Peyer's patch (tissue), 4 donors: ENCODE measurements around the gene STRC. TPM values are rescaled to one million over a fixed set of nuclear protein-coding genes. Genes with fewer than 3 reads are reported as not detected.
"Not testable (repeated sequence)": the region's sequence is repeated elsewhere in the genome, so short reads cannot be mapped to it uniquely, and the experiment has no call there.

Source experiments
- DNase-seq, 3 donors: peaks; one replicate each; pipeline ENCODE4 v3.0.0-alpha.2; 2017 to 2019
- H3K27ac ChIP-seq, 4 donors: fragments of 200-600 bp; sonication (generic); one replicate each; pipeline ENCODE4 v1.5.1; 2016 to 2019
- H3K27me3 ChIP-seq, 2 donors: fragments of 200-600 bp; sonication (generic); one replicate each; pipeline ENCODE4 v1.5.1; 2019
- H3K36me3 ChIP-seq, 3 donors: fragments of 200-600 bp; sonication (generic); one replicate each; pipeline ENCODE4 v1.5.1; 2016 to 2019
- H3K4me1 ChIP-seq, 4 donors: fragments of 200-600 bp; sonication (generic); one replicate each; pipeline ENCODE4 v1.5.1; 2016 to 2019
- H3K4me3 ChIP-seq, 4 donors: fragments of 200-600 bp; sonication (generic); 1 replicate in 3 of 4; 2 replicates in 1 of 4; pipeline ENCODE4 v1.5.1; 2016 to 2019; ENCODE audit warnings: mild to moderate bottlenecking in 1 of 4
- H3K9me3 ChIP-seq, 4 donors: fragments of 200-600 bp; sonication (generic); one replicate each; pipeline ENCODE4 v1.5.1; 2016 to 2019; ENCODE audit warnings: mild to moderate bottlenecking in 1 of 4
- POLR2A ChIP-seq, 2 donors: fragments of 450-650 bp; IDR thresholded peaks; one replicate each; pipeline ENCODE4 v1.5.1; 2017; ENCODE audit warnings: antibody characterized with exemption in 2 of 2, mild to moderate bottlenecking in 2 of 2, moderate library complexity in 2 of 2
- total RNA-seq, 4 donors: library from RNA; depleted of rRNA; stranded (reverse); fragments of >200 nt; gene quantifications; one replicate each; pipeline ENCODE4 v1.1.0, GENCODE V29; 2016
- TF ChIP-seq, protein P1 (sequence below), 6 experiments: fragments of 450-650 bp in 4 of 6; fragments of 200-600 bp in 2 of 6; sonication (generic) in 1 of 6; IDR thresholded peaks; one replicate each; pipeline ENCODE4 v1.5.1; 2017 to 2019; ENCODE audit warnings: antibody characterized with exemption in 6 of 6, mild to moderate bottlenecking in 3 of 6, moderate library complexity in 1 of 6

The STRC gene
- total RNA-seq, 4 donors from 2014 or later = 0.35 to 7.4 (median 4.7) TPM; not detected in 1

- not testable (repeated sequence) for H3K36me3 ChIP-seq
- peak in 1 of 3 donors; percentile 48 for DNase-seq
Observed at GRCh38 chr15:43602233-43602632, 16.4 kb downstream of the STRC start.

GRCh38 chr15:43600200-43600599 lies 18.4 kb downstream of the STRC start:
- H3K4me3 ChIP-seq, H3K27ac ChIP-seq, DNase-seq, H3K4me1 ChIP-seq, H3K27me3 ChIP-seq, H3K9me3 ChIP-seq, H3K36me3 ChIP-seq: not testable (repeated sequence)

More at GRCh38 chr15:43602233-43602632, 16.4 kb downstream of the STRC start:
- H3K27me3 ChIP-seq, H3K27ac ChIP-seq, H3K9me3 ChIP-seq, H3K4me3 ChIP-seq, H3K4me1 ChIP-seq: not testable (repeated sequence)

GRCh38 chr15:43599131-43599530 lies 19.5 kb downstream of the STRC start:
- not testable (repeated sequence) for DNase-seq, H3K9me3 ChIP-seq, H3K27ac ChIP-seq, H3K36me3 ChIP-seq, H3K27me3 ChIP-seq, H3K4me3 ChIP-seq, H3K4me1 ChIP-seq

GRCh38 chr15:43593328-43594190 lies 25.0 kb downstream of the STRC start, which contains the start of gene CKMT1B:
Gene CKMT1B (plus strand): TSS chr15:43594027. CDS start chr15:43594219, 192 bp downstream.
- not testable (repeated sequence) for H3K36me3 ChIP-seq, H3K4me3 ChIP-seq, H3K4me1 ChIP-seq, DNase-seq, H3K9me3 ChIP-seq, H3K27ac ChIP-seq, H3K27me3 ChIP-seq

GRCh38 chr15:43592841-43593240 lies 25.8 kb downstream of the STRC start:
- H3K27ac ChIP-seq, H3K9me3 ChIP-seq, H3K36me3 ChIP-seq, H3K4me3 ChIP-seq, DNase-seq, H3K4me1 ChIP-seq, H3K27me3 ChIP-seq: not testable (repeated sequence)

DNA sequence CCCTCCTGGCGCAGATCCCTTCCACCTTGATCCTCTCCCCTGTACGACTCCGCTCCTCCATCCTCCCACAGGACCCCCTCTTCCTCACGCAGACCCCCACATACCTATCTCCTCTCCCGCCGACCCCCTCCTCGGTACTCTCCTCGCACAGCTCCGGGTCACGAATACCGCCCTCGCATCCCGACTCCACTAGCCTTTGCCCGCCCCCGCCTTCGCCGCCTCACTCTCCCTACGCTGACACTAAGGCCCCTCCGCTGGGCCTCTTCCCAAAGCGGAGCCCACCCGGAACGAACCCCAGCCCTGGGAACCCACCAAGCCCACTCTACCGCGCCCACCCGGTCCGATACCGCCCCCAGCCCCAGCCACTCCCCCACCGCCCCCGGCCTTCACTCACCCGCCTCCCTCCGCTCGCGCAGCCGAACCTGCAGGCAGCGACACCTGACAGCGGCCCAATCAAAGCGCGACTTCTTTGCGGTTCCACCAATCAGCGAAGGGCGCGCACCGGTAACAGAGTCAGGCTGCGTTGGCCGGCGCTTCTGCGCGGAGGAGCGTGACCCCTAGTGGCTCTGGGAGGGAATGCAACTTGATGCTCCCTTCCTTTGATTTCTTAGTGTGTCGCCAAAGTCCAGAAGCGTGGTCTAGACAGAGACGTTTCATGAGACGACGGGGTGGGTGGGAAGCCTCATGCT lies 28.7 kb downstream of the STRC start, which contains the start of gene PPIP5K1:
TSS of gene PPIP5K1 (minus strand) at position 431 of the 689 bp plus-strand sequence. CDS start 5,704 bp downstream, outside the sequence.
- H3K36me3 ChIP-seq, H3K9me3 ChIP-seq, DNase-seq, H3K27ac ChIP-seq, H3K27me3 ChIP-seq, H3K4me1 ChIP-seq, H3K4me3 ChIP-seq: not testable (repeated sequence)

DNA sequence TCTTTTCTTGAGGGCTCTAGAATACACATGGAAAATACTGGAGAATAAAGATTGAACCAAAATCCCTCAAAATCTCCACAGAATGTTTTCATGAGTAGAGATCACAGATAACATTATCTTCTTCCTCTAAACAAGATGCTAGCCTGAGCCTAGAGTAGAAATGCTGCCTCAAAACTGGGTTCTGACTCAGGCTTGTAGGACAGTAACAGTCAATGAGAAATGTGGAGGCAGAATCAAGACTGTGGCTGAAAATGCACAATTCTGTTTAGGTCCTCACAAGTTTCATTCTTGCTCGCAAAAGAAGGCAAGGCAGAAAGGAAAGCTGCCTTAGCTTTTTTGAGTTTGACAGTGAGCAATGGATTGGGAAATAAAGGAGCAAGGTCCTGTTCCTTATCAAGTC lies 44.0 kb downstream of the STRC start:
- not testable (repeated sequence) for H3K36me3 ChIP-seq

GRCh38 chr15:43566615-43567014 lies 52.0 kb downstream of the STRC start:
- not testable (repeated sequence) for DNase-seq, H3K36me3 ChIP-seq

More for the DNA sequence above, 44.0 kb downstream of the STRC start:
- H3K9me3 ChIP-seq, H3K27ac ChIP-seq, H3K4me1 ChIP-seq, DNase-seq, H3K27me3 ChIP-seq, H3K4me3 ChIP-seq: not testable (repeated sequence)

DNA sequence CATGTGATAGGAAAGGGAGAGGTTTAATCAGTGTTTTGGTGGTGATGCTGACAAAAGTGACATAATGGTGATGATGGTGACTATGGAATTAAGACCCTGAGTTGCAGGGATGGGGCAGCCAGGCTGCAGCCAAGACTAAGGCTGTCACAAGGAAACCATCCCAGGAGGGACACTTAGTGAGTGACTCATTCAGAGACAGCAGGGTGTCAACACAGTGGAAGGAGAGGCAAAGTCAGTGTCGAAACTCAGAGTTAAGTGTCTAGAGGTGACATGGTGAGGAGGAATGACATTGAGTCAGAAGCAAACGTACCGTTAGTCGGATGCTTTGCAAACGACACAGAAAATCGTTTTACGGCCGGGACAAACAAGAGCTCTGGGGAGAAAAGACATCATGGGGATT lies 54.8 kb downstream of the STRC start:
- not testable (repeated sequence) for H3K4me1 ChIP-seq, H3K27ac ChIP-seq, DNase-seq, H3K9me3 ChIP-seq, H3K4me3 ChIP-seq, H3K27me3 ChIP-seq, H3K36me3 ChIP-seq

More at GRCh38 chr15:43566615-43567014, 52.0 kb downstream of the STRC start:
- H3K27me3 ChIP-seq, H3K4me3 ChIP-seq, H3K9me3 ChIP-seq, H3K4me1 ChIP-seq, H3K27ac ChIP-seq: not testable (repeated sequence)

- not testable (repeated sequence) for H3K27ac ChIP-seq, H3K27me3 ChIP-seq, DNase-seq, H3K4me3 ChIP-seq, H3K36me3 ChIP-seq, H3K4me1 ChIP-seq, H3K9me3 ChIP-seq
Observed at GRCh38 chr15:43562753-43563152, 55.8 kb downstream of the STRC start.

DNA sequence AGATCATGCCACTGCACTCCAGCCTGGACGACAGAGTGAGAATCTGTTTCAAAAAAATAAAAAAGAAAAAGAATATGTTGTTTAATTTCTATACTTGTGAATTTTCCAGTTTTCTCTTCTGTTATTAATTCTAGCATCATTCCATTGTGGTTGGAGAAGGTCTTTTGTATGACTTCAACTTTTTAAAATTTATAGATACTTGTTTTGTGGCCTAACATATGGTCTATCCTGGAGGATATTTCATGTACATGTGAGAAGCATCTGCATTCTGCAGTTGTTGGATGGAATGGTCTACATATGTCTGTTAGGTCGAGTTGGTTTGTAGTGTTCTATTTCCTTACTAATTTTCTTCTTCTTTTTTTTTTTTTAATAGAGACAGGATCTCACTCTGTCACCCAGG lies 65.6 kb downstream of the STRC start:
- Histone ChIP-seq H3K9me3 (no peaks in the 10 kb centered on the region), H3K4me3 (no peak overlapping the region), H3K36me3 (peaks cover 0 to 44% (median 0%) of the 10 kb centered on the region in 3 donors), H3K27ac (no peak overlapping the region), H3K27me3 (no peaks in the 10 kb centered on the region), H3K4me1 (no peaks in the 10 kb centered on the region)
- TF ChIP-seq POLR2A (IDR thresholded peaks at IDR 0.05) = no peak
- TF ChIP-seq, protein P1, sequence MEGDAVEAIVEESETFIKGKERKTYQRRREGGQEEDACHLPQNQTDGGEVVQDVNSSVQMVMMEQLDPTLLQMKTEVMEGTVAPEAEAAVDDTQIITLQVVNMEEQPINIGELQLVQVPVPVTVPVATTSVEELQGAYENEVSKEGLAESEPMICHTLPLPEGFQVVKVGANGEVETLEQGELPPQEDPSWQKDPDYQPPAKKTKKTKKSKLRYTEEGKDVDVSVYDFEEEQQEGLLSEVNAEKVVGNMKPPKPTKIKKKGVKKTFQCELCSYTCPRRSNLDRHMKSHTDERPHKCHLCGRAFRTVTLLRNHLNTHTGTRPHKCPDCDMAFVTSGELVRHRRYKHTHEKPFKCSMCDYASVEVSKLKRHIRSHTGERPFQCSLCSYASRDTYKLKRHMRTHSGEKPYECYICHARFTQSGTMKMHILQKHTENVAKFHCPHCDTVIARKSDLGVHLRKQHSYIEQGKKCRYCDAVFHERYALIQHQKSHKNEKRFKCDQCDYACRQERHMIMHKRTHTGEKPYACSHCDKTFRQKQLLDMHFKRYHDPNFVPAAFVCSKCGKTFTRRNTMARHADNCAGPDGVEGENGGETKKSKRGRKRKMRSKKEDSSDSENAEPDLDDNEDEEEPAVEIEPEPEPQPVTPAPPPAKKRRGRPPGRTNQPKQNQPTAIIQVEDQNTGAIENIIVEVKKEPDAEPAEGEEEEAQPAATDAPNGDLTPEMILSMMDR (IDR thresholded peaks at IDR 0.05) = no peak
- no peak for DNase-seq
